Effector memory CD8-positive, alpha-beta T cell (primary cell): Measurements from ENCODE around the gene RTEL1.
"Not testable (repeated sequence)": the region's sequence is repeated elsewhere in the genome, so short reads cannot be mapped to it uniquely, and the experiment has no call there.

Experiments used
- ATAC-seq: fragments of 150-1000 bp; cut with Tn5 transposase; replicated peaks from 2 replicates; pipeline ENCODE4 v1.10.0; 2021; ENCODE audit warnings: mild to moderate bottlenecking, moderate library complexity
- DNase-seq, 3 experiments: peaks; one replicate each; pipeline ENCODE4 v3.0.0; 2021
- H3K27ac Mint-ChIP-seq, 2 donors: one replicate each; pipeline ENCODE4 v1.8.0; 2022; ENCODE audit warnings: mild to moderate bottlenecking in 2 of 2, mixed read lengths in 2 of 2, moderate library complexity in 2 of 2
- H3K27me3 Mint-ChIP-seq, 2 donors: one replicate each; pipeline ENCODE4 v1.8.0; 2022; ENCODE audit warnings: mixed read lengths in 2 of 2
- H3K36me3 Mint-ChIP-seq: one replicate; pipeline ENCODE4 v1.8.0; 2022; ENCODE audit warnings: mild to moderate bottlenecking, moderate library complexity, mixed read lengths; ENCODE audit not compliant: insufficient read depth
- H3K4me1 Mint-ChIP-seq, 2 donors: one replicate each; pipeline ENCODE4 v1.8.0; 2022; ENCODE audit warnings: low read depth in 2 of 2, mixed read lengths in 2 of 2
- H3K4me3 Mint-ChIP-seq, 2 donors: one replicate each; pipeline ENCODE4 v1.8.0; 2022; ENCODE audit warnings: mild to moderate bottlenecking in 2 of 2, mixed read lengths in 2 of 2, moderate library complexity in 2 of 2
- H3K9me3 Mint-ChIP-seq, 2 donors: one replicate each; pipeline ENCODE4 v1.8.0; 2022; ENCODE audit warnings: mixed read lengths in 2 of 2
- total RNA-seq, 9 experiments: gene quantifications; one replicate each; lab custom pipeline; 2026; lab: John Stamatoyannopoulos, UW

RTEL1 gene, protein sequence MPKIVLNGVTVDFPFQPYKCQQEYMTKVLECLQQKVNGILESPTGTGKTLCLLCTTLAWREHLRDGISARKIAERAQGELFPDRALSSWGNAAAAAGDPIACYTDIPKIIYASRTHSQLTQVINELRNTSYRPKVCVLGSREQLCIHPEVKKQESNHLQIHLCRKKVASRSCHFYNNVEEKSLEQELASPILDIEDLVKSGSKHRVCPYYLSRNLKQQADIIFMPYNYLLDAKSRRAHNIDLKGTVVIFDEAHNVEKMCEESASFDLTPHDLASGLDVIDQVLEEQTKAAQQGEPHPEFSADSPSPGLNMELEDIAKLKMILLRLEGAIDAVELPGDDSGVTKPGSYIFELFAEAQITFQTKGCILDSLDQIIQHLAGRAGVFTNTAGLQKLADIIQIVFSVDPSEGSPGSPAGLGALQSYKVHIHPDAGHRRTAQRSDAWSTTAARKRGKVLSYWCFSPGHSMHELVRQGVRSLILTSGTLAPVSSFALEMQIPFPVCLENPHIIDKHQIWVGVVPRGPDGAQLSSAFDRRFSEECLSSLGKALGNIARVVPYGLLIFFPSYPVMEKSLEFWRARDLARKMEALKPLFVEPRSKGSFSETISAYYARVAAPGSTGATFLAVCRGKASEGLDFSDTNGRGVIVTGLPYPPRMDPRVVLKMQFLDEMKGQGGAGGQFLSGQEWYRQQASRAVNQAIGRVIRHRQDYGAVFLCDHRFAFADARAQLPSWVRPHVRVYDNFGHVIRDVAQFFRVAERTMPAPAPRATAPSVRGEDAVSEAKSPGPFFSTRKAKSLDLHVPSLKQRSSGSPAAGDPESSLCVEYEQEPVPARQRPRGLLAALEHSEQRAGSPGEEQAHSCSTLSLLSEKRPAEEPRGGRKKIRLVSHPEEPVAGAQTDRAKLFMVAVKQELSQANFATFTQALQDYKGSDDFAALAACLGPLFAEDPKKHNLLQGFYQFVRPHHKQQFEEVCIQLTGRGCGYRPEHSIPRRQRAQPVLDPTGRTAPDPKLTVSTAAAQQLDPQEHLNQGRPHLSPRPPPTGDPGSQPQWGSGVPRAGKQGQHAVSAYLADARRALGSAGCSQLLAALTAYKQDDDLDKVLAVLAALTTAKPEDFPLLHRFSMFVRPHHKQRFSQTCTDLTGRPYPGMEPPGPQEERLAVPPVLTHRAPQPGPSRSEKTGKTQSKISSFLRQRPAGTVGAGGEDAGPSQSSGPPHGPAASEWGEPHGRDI (N-terminal part only)
- total RNA-seq = 2.3 to 6.9 (median 4.5) reads per million in 9 experiments

DNA sequence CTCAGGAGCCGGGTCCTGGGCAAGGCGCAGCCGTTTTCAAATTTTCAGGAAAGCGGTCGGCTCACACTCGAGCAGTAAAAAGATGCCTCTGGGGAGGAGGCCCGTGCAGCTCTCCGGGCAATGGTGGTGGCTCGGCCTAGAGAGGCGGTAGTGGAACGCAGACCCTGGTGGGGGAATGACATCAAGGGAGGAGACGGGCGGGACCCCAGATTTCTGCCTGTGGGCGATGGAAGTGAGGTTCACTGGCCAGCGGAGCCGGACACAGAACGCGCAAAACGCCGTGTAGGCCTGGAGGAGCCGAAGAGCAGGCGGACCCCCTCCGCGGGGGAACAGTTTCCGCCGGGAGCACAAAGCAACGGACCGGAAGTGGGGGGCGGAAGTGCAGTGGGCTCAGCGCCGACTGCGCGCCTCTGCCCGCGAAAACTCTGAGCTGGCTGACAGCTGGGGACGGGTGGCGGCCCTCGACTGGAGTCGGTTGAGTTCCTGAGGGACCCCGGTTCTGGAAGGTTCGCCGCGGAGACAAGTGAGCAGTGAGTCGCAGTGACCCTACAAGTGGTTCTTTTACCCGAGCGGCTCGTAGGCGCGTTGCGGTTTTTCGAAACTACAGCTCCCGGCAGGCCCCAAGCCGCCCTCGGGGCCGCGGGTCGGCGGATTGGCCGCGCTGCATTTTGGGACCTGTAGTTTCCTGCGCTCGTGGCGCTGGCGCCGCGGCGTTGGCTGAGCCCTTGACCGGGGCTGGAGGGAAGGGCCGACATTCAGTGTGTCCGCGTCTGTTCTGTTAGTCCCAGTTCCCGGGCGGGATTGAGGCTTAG lies at the start of gene RTEL1:
Gene RTEL1 (plus strand): TSS at position 376 of the 812 bp plus-strand sequence. CDS start 1,091 bp downstream, outside the sequence.
- H3K4me3 Mint-ChIP-seq = peak within 1 kb of the TSS; percentile 91 to 95
- no peaks in the 10 kb centered on the region for H3K27me3 Mint-ChIP-seq
- DNase-seq (peak; percentile 83 to 91 (median 85)), ATAC-seq (peak; percentile 86)
- peaks cover 24% of the 10 kb centered on the region for H3K36me3 Mint-ChIP-seq
- peak within 1 kb of the TSS; percentile 81 to 86 for H3K27ac Mint-ChIP-seq
- H3K9me3 Mint-ChIP-seq = no peaks in the 10 kb centered on the region
- H3K4me1 Mint-ChIP-seq = peaks cover 32 to 35% of the 10 kb centered on the region in 2 donors

DNA sequence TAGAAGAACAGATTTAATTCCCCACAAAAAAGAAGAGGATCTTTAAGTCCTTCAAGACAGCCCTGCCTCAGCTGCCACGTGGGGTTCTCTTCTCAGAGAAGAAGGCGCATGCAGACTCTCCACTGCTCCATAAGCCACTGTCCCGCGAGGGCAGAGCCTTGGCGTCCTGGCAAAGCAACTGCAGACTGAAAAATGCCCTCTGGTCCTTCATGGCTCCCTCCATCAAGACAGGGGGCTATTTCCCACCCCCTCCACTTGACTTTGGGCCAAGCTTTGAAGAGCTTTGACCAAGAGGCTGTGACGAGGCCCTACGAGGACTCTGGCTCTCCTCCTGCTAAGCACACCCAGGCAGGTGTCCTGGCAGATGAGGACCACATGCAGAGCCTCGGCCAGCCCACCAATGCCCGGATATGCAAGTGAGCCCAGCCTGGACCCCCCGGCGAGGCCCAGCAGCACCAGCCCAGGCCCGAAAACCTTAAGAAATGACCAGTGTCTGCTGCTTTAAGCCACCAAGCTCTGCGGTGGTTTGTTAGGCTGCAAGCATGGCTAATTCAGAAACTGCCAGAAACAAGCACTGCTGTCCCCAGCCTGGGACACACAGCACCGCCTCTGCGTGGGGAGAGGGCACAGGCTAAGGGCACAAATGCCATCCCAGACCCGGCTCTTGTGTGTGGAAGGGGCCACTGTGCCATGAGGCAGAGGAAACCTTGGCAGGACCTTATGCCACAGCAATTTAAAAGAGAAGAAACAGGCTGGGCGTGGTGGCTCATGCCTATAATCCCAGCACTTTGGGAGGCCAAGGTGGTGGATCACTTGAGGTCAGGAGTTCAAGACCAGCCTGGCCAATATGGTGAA lies 47.3 kb upstream of the RTEL1 start:
- Mint-ChIP-seq H3K36me3 (peaks cover 14% of the 10 kb centered on the region), H3K4me3 (no peak overlapping the region), H3K9me3 (no peaks in the 10 kb centered on the region), H3K27ac (no peak overlapping the region), H3K27me3 (no peaks in the 10 kb centered on the region), H3K4me1 (peaks cover 3 to 8% of the 10 kb centered on the region in 2 donors)
- DNase-seq (no peak), ATAC-seq (no peak)

DNA sequence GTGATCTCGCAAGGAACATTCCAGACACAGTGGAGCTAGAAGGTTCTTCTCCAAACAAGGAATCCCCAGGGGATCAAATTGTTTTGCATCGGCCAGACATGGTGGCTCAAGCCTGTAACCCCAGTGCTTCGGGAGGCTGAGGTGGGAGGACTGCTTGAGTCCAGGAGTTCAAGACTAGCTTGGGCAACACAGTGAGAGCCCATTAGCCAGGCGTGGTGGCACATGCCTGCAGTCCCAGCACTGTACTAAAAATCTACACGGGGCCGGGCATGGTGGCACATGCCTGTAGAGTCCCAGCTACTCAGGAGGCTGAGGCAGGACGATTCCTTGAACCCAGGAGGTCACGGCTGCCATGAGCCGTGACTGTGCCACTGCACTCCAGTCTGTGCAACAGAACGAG lies 46.5 kb upstream of the RTEL1 start:
- Mint-ChIP-seq H3K4me3 (no peak overlapping the region), H3K36me3 (peaks cover 18% of the 10 kb centered on the region), H3K4me1 (peaks cover 3 to 6% of the 10 kb centered on the region in 2 donors), H3K27me3 (no peaks in the 10 kb centered on the region), H3K27ac (no peak overlapping the region), H3K9me3 (no peaks in the 10 kb centered on the region)
- DNase-seq (no peak), ATAC-seq (no peak)

DNA sequence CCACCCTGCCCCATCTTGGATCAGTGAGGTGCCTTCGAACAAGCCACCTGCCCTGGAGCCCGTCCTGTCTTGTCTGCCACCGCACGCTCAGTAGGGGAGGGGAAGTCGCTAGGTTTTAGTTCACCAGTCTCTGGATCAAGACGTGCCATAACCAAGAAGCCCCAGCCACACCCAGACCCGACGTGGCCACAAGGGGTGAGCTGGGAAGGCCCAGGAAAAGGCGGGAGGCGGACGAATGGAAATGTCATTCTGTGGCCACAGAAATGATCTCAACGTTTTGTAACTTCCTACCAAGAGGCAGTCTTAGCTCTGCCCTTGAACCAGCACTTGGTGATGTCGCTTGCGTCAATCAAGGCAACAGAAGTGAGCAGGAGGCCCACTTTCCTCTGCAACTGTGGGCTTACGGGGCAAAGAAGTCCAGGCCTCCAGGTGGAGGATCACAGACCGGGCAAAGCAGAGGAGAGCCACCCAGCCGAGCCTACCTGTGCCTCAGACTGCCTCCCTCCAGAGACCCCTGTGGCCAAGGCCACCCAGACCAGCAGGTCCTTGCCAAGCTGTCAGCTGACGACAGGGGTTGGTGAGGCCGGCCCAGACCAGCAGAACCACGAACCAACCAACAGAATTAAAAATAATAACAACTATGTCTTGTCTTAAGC lies 45.7 kb upstream of the RTEL1 start:
- Mint-ChIP-seq H3K4me1 (peaks cover 3 to 4% of the 10 kb centered on the region in 2 donors), H3K27me3 (no peaks in the 10 kb centered on the region), H3K27ac (no peak overlapping the region), H3K4me3 (no peak overlapping the region), H3K9me3 (no peaks in the 10 kb centered on the region), H3K36me3 (peaks cover 19% of the 10 kb centered on the region)
- no peak for ATAC-seq
- DNase-seq = no peak

DNA sequence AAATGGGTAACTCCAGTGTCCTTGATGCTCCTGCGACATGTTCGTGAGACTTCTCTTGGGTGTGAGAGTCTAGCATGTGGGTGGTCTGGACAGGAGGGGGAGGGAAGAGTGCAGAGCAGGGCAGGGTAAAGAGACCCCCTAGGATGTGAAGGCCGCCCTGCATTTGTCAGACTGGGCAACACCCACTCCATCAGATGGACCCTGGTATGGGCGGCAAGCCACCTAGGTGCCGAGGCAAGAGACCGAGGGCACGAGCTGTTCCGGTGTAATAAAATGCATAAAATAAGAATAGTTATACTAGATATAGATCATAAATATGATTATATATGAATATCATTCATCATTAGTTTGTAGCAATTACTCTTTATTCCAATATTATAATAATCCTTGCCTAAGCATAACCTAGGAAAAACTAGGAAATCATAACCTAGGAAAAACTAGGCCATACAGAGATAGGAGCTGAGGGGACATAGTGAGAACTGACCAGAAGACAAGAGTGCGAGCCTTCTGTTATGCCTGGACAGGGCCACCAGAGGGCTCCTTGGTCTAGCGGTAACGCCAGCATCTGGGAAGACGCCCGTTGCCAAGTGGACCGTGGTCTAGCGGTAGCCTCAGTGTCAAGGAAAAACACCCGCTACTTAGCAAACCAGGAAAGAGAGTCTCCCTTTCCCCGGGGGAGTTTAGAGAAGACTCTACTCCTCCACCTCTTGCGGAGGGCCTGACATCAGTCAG lies 44.1 kb upstream of the RTEL1 start:
- not testable (repeated sequence) for H3K27me3 Mint-ChIP-seq, H3K4me3 Mint-ChIP-seq, DNase-seq, ATAC-seq, H3K4me1 Mint-ChIP-seq, H3K27ac Mint-ChIP-seq, H3K9me3 Mint-ChIP-seq
- peaks cover 22% of the 10 kb centered on the region for H3K36me3 Mint-ChIP-seq

DNA sequence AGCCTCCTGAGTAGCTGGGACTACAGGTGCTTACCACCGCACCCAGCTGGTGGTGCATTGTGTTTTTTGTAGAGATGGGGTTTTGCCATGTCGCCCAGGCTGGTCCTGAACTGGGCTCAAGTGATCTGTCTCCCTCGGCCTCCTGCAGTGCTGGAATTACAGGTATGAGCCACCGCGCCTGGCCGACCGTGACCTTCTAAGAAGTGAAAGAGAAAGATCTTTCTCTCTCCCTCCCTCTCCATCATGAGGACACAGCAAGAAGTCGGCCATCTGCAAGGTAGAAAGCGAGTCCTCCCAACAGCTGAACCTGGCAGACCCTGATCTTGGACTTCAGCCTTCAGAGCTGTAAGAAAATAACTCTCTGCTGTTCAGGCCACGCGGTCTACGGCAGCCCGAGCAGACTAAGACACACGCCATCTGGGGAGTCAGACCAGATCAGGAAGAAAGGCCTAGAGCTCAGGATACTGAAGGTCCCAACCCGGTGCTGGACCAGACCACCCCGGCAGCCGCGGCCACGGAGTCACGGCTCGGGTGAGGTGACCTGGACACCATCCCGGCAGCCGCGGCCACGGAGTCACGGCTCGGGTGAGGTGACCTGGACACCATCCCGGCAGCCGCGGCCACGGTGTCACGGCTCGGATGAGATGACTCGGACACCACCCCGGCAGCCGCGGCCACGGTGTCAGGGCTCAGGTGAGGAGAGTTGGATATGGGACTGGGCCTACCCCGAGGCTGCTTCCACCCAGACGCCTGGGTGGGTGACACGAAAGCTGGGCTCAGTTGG lies 40.8 kb upstream of the RTEL1 start:
- no peak for DNase-seq
- Mint-ChIP-seq H3K27ac (peak overlapping the region in 1 of 2 donors; percentile 29), H3K9me3 (no peaks in the 10 kb centered on the region), H3K36me3 (peaks cover 26% of the 10 kb centered on the region), H3K4me1 (peaks cover 10 to 12% of the 10 kb centered on the region in 2 donors), H3K27me3 (no peaks in the 10 kb centered on the region), H3K4me3 (no peak overlapping the region)
- no peak for ATAC-seq

DNA sequence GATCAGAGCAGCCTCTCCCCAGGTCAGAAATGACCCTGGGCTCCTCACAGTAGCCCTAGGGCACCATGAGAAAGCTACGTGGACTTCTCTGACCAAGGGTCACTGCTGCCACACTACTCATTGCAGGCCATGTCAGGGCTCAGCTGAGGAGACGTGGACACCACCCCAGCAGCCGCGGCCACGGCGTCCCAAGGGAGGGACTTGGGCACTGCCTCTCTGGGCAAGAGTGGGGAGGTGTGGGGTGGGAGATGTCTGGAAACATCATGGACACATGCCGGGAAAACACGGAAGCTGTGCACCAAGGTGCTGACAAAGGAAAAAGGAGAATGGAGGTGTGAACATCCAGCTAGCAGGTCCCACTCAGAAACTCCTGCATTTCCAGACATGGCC lies 40.2 kb upstream of the RTEL1 start:
- ATAC-seq (no peak), DNase-seq (no peak)
- H3K27me3 Mint-ChIP-seq = no peaks in the 10 kb centered on the region
- peaks cover 30% of the 10 kb centered on the region for H3K36me3 Mint-ChIP-seq
- H3K4me1 Mint-ChIP-seq = peaks cover 16 to 18% of the 10 kb centered on the region in 2 donors
- H3K4me3 Mint-ChIP-seq = no peak overlapping the region
- H3K9me3 Mint-ChIP-seq = no peaks in the 10 kb centered on the region
- no peak overlapping the region for H3K27ac Mint-ChIP-seq

DNA sequence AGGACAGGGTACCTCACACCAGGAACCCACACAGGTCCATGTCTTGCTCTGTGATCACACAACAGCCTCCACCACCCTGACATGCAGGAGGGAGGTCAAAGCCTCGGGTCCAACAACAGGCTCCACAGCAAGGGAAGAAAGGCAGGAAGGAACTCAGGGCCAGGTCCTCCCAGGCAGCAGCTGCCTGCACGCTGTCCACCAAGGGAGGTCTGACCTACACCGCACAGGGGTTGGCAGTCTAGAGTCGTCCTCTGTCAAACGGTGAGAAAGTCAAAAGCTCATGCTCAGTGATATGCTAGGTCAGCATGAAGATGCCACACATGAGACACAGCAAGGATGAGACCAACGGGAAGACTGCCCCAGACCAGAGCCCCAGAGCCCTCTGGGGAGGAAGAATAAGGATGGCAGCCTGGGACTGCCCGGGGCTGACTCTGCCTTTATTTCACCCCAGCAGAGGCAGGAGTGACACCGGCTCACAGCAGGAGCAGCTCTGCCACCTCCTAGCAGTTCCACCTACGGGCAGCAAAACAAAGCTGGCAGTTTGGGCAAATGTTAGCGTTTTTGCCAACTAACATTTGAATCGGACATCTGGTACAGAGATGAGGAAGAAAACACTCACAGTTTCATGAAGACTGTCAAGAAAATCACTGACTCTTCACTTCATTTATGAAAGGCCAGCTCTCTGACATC lies 39.7 kb upstream of the RTEL1 start:
- Mint-ChIP-seq H3K36me3 (peaks cover 30% of the 10 kb centered on the region), H3K27ac (no peak overlapping the region), H3K4me1 (peaks cover 16 to 18% of the 10 kb centered on the region in 2 donors), H3K4me3 (no peak overlapping the region), H3K27me3 (no peaks in the 10 kb centered on the region), H3K9me3 (no peaks in the 10 kb centered on the region)
- DNase-seq (no peak), ATAC-seq (no peak)

DNA sequence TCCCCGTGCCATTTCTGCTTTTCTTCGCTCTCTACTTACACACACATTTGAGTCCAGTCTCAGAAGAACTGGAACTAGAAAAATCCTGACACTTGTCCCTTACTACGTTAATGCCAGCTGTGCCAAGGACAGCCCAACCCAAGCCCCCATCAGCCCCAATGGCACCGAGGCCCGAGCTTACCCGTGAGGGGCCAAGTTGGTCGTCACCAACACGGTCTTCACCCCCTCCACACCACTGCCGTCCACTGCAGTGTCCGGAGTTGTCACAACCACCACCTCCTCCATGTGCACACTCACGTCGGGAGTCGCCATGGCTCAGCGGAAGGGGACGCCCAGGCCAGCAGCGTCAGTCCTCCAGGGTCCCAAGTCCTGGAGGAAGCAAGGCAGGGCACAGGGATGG lies 39.0 kb upstream of the RTEL1 start:
- ATAC-seq (no peak), DNase-seq (no peak)
- Mint-ChIP-seq H3K4me1 (peaks cover 16 to 18% of the 10 kb centered on the region in 2 donors), H3K36me3 (peaks cover 30% of the 10 kb centered on the region), H3K27ac (no peak overlapping the region), H3K4me3 (no peak overlapping the region), H3K9me3 (no peaks in the 10 kb centered on the region), H3K27me3 (no peaks in the 10 kb centered on the region)

DNA sequence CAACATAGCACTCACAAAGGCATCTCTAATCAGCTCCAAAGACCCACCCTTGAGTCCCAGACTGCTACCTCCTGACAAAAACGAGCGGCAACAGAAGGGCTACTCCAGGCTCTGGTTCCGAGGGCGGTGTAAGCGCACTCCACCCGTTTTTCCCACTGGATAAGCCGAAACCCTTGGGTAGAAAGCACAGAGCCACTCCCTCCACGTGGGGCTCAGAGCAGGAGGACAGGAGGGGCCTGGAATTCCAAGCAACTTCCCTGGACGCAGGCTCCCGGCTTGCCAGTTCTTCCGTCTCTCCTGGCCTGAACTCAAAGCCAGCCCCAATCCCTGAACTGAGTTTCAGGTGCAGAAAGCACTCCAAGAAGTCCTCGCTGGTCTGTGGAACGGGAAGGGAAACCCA lies 38.6 kb upstream of the RTEL1 start:
- no peak overlapping the region for H3K4me3 Mint-ChIP-seq
- no peak overlapping the region for H3K27ac Mint-ChIP-seq

More for the DNA sequence above, 38.6 kb upstream of the RTEL1 start:
- H3K9me3 Mint-ChIP-seq = no peaks in the 10 kb centered on the region
- no peaks in the 10 kb centered on the region for H3K27me3 Mint-ChIP-seq
- peaks cover 30% of the 10 kb centered on the region for H3K36me3 Mint-ChIP-seq
- ATAC-seq (no peak), DNase-seq (no peak)
- H3K4me1 Mint-ChIP-seq = peaks cover 17 to 18% of the 10 kb centered on the region in 2 donors
